NCI-H774 (cell line): ENCODE results near the gene DDX54.

Source experiments
- DNase-seq: peaks from one replicate; lab custom pipeline; 2025; lab: John Stamatoyannopoulos, UW

The DDX54 gene

GRCh38 chr12:113190761-113191160, 5.5 kb upstream of the DDX54 start:
- DNase-seq, result no peak

- DNase-seq, result no peak
These were observed 4.1 kb upstream of the DDX54 start for GRCh38 chr12:113189361-113189760.

GRCh38 chr12:113186666-113187325, 1.5 kb upstream of the DDX54 start:
- DNase-seq, result no peak

- no peak for DNase-seq
These were observed 721 bp upstream of the DDX54 start for GRCh38 chr12:113186033-113186365.

- peak; percentile 81 for DNase-seq
These were observed 438 bp downstream of the DDX54 start for GRCh38 chr12:113184900-113185179.

- DNase-seq, result no peak
These were observed 979 bp downstream of the DDX54 start for GRCh38 chr12:113184098-113184899.

- no peak for DNase-seq
These were observed 2.2 kb downstream of the DDX54 start for GRCh38 chr12:113183030-113183589.

- DNase-seq, result no peak
These were observed 3.3 kb downstream of the DDX54 start for GRCh38 chr12:113181975-113182374.

GRCh38 chr12:113180333-113180732, 4.9 kb downstream of the DDX54 start:
- DNase-seq, result no peak

- no peak for DNase-seq
These were observed 6.3 kb downstream of the DDX54 start for GRCh38 chr12:113179023-113179422.

GRCh38 chr12:113174461-113175384, 10.6 kb downstream of the DDX54 start:
- peak; percentile 22 for DNase-seq

- no peak for DNase-seq
These were observed 12.1 kb downstream of the DDX54 start for GRCh38 chr12:113173081-113173698.

- DNase-seq, result no peak
These were observed 13.1 kb downstream of the DDX54 start for GRCh38 chr12:113172185-113172584.

- DNase-seq, result no peak
These were observed 13.7 kb downstream of the DDX54 start for GRCh38 chr12:113171543-113171942.

GRCh38 chr12:113170926-113171325, 14.4 kb downstream of the DDX54 start:
- DNase-seq, result no peak

- no peak for DNase-seq
These were observed 14.8 kb downstream of the DDX54 start for GRCh38 chr12:113170457-113170856.

GRCh38 chr12:113169697-113170096, 15.6 kb downstream of the DDX54 start:
- DNase-seq, result no peak

GRCh38 chr12:113167868-113168267, 17.4 kb downstream of the DDX54 start:
- DNase-seq, result no peak

- no peak for DNase-seq
These were observed 19.5 kb downstream of the DDX54 start for GRCh38 chr12:113165521-113166450.

- no peak for DNase-seq
These were observed 21.3 kb downstream of the DDX54 start for GRCh38 chr12:113164014-113164413.

- no peak for DNase-seq
These were observed 22.3 kb downstream of the DDX54 start for GRCh38 chr12:113163030-113163360.
